ENCODE data around the gene PPEF2.

- TF ChIP-seq CTCF (IDR thresholded peaks at IDR 0.05) (no peak), ZFX (IDR thresholded peaks at IDR 0.05; ENCODE audit: borderline replicate concordance) (no peak)
These were observed 78.4 kb downstream of the PPEF2 start for GRCh38 chr4:75823812-75824211.
